ENCODE results near the gene GDF9. TPM values are rescaled to one million over a fixed set of nuclear protein-coding genes. Genes with fewer than 3 reads are reported as not detected.
"Not testable (repeated sequence)": the region's sequence is repeated elsewhere in the genome, so short reads cannot be mapped to it uniquely, and the experiment has no call there.

GDF9 gene
- total RNA-seq, 1 donor from 2014 or later: 0.30 TPM

- DNase-seq: no peak
These were observed 6.5 kb upstream of the GDF9 start for GRCh38 chr5:132872788-132873118.

- DNase-seq: no peak
These were observed 5.4 kb upstream of the GDF9 start for GRCh38 chr5:132871459-132872284.

GRCh38 chr5:132870801-132871200, 4.5 kb upstream of the GDF9 start:
- no peak for DNase-seq

DNA sequence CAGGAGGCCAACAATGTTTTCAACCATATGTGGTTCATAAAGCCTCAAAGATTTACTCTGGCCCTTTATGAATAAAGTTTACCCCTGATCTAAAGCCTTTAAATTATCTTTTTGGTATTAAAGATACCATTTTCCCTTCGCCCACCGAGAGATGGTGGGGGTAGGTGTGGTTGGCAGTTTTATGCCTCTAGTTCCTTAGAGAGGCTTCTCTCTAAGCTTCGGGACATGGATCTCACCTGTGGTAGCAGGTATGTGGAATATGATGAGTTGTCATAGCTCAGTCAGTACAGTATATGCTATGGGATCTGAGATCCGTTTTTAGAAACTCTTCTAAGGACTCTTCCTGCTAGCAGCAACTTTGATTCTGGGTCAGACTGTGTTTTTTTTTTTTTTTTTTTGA, 2.5 kb upstream of the GDF9 start:
- no peak for DNase-seq

DNA sequence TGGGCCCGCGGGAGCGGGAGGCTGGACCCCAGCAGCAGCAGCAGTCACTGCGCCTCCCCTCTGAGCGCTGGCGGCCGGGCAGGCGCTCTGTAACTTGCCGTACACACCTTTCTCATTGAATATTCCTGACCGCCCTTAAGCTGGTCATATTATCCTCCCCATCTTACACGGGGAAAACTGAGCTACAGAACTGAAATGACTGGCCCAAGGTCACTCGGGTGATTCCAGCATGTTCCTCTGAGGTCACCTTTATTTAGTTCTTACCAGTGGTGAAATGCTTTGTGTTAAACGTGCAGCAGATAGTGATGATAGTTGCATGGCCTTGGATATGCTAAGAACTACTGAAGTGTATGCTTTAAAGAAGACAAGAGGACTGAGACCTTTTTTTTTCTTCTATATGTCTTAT, 780 bp upstream of the GDF9 start:
- no peak for DNase-seq

GRCh38 chr5:132865668-132866341, 464 bp downstream of the GDF9 start:
- no peak for DNase-seq

- DNase-seq: no peak
These were observed 5.5 kb downstream of the GDF9 start for GRCh38 chr5:132860742-132861141.

DNA sequence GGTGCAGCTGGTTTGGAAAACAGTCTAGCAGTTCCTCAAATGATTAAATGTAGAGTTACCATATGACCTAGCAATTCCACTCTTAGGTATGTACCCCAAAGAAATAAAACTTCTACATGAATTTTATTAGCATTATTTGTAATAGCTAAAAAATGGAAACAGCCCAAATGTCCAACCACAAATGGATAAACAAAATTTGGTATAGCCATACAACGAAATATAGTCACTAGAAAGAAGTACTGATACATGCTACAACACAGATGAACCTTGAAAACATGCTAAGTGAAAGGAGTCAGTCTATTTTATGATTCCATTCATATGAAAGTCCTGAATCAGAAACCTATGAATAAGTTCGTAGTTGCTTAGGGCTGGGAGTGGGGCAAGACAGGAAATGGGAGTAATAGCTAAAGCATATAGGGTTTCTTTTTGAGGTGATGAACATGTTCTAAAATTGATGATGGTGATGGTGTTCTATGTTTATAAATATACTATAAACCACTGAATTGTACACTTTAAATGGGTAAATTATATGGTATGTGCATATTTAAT, 6.3 kb downstream of the GDF9 start:
- no peak for DNase-seq

- DNase-seq: no peak
These were observed 10.3 kb downstream of the GDF9 start for GRCh38 chr5:132856011-132856410.

DNA sequence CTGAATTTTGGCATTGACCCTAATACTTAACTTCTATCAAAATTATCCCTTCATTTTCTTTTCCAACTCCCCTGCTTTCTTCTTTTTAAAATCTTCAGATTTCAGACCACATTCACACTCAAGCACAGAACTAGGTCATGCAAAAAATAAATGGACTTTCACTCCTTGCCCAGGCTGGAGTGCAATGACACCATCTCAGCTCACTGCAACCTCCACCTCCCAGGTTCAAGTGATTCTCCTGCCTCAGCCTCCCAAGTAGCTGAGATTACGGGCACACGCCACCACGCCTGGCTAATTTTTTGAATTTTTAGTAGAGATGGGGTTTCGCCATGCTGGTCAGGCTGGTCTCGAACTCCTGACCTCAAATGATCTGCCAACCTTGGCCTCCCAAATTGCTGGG, 11.3 kb downstream of the GDF9 start:
- DNase-seq: not testable (repeated sequence)

DNA sequence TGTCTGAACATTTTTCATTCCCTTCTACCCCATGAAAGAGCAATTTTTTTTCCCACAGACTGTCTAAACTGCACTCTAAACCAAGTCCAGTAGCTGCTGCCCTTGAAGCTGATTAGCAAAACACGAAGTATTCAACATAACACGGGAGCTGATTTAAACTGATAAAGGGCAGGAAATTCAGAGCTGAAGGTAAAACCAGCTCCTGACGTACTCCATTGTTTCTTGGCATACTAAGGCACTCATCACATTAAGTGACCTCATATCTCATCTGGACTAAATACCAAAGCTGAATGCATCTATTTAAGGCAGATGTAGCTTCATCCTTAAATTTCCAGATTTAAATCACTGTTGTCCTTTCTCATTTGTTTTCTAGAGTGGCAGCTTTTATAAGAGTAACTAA, 12.0 kb downstream of the GDF9 start:
- DNase-seq: no peak

DNA sequence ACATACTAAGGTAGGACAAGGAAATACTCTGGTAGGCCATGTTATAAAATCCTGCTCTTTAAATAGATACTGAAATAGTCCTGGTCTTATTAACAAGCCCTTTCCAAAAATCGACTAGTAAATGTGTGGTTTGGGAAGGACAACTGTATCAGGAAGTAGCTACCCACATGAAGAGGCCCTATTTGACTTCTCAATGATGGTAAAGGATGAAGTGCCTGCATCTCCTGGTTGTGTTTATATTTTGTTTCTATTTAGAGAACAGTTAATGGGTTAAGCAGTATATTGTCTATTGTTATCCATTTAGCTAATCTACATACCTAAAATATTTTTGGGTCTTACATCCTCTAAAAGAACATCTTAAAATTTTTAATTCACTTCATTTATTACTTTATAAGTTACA, 12.5 kb downstream of the GDF9 start:
- no peak for DNase-seq

DNA sequence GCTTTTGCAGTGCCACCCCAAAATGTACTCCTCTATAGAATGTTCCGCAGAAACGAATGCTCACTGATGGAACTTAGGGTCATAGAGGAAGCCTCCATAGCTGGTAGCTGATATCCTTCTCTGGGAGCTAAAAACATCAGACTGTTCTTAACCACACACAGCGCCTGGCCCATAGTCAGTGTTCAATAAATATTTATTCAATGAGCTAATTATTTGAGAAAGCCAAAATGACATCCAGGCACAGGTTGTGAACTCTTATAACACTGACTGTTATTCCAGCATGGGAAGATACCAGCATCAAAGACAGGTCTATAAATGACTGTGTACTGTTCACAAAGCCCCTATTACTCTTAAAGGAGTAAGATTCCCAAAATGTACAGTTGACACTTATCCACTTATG, 12.9 kb downstream of the GDF9 start:
- no peak for DNase-seq

DNA sequence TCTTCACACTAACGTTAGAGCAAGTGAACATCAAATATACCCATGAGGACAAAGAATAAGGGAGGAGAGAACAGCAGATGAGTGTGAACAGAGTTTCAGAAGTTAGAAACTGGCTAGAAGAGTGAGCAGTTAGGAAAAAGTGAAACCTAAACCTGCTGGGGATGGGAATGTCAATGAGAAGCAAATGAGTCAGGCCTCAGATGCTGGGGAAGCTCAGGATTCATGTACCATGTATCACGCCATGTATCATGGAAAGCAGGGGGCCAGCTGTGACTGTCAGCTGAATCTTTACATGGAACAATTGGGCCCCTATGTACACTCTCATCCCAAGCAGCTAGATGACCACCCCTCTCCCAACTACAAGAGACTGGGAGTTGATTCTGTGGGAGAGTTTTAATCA, 16.2 kb downstream of the GDF9 start:
- DNase-seq: no peak

- no peak for DNase-seq
These were observed 16.9 kb downstream of the GDF9 start for GRCh38 chr5:132849347-132849746.

- DNase-seq: no peak
These were observed 18.0 kb downstream of the GDF9 start for GRCh38 chr5:132848270-132848669.

GRCh38 chr5:132841305-132841704, 25.0 kb downstream of the GDF9 start:
- DNase-seq: no peak

GRCh38 chr5:132840896-132841295, 25.4 kb downstream of the GDF9 start:
- DNase-seq: no peak

DNA sequence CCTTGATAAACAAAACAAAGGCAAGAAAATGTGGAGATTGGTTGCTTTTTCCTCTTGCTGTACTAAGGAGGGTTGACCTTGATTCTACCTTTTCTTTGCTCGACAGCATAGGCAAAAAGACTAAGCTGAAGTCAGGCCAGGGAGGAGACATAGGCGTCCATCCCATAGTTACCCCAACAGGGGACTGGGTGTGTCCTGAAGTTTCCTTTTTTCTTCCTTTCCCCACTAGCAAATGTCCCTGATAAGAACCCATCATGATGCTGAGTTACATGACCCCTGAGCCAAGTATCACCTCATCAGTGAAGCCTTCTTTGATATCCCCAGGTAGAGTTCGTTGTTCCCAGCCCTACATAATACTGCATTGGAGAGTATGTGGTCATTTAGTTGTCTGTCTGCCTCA, 26.0 kb downstream of the GDF9 start:
- DNase-seq: no peak

GRCh38 chr5:132839426-132840301, 26.6 kb downstream of the GDF9 start:
- DNase-seq: no peak

GRCh38 chr5:132838516-132839282, 27.6 kb downstream of the GDF9 start:
- DNase-seq: no peak

- no peak for DNase-seq
These were observed 28.4 kb downstream of the GDF9 start for GRCh38 chr5:132837868-132838267.

All from skin of body (tissue), 2 donors.